Caco-2 (cell line): ENCODE data around the gene SELENOT. TPM values are rescaled to one million over a fixed set of nuclear protein-coding genes. Genes with fewer than 3 reads are reported as not detected.

Experiments used
- BruUV-seq: library from RNA; stranded (reverse); fragments of 400-500 nt; replicated peaks from 2 replicates; lab custom pipeline; 2021; lab: Mats Ljungman, UMichigan
- CTCF ChIA-PET: fragments of 300-600 bp; sonication (Branson Sonifier 250); formaldehyde crosslinking; loops from one replicate; lab custom pipeline; 2022; ENCODE audit warnings: antibody characterized with exemption; lab: Charles Lee
- POLR2A ChIA-PET: fragments of 300-600 bp; sonication (Branson Sonifier 250); formaldehyde crosslinking; loops from one replicate; lab custom pipeline; 2022; ENCODE audit warnings: antibody characterized with exemption; lab: Charles Lee
- DNase-seq, 2 experiments: peaks; one replicate each; pipeline versions ENCODE4 v3.0.0 to v3.0.0-alpha.2; 2020 to 2022
- H3K27me3 ChIP-seq: replicated peaks from 2 replicates; pipeline ENCODE4 v1.6.0; 2011; ENCODE audit warnings: low read length; ENCODE audit not compliant: control insufficient read depth, insufficient read depth
- H3K36me3 ChIP-seq: 2 replicates; pipeline ENCODE4 v1.5.1; 2011; ENCODE audit warnings: low read length; ENCODE audit not compliant: control insufficient read depth, insufficient read depth
- H3K4me1 ChIP-seq: fragments of 250-450 bp; sonication (Bioruptor Pico); 2 replicates; pipeline ENCODE4 v1.5.1; 2020; ENCODE audit warnings: mild to moderate bottlenecking
- H3K4me3 ChIP-seq: 2 replicates; pipeline ENCODE4 v1.5.1; 2011; ENCODE audit warnings: low read depth, mild to moderate bottlenecking, control low read depth, low read length
- H3K9me3 ChIP-seq: fragments of 250-450 bp; sonication (Bioruptor Pico); 2 replicates; pipeline ENCODE4 v1.5.1; 2020; ENCODE audit warnings: mild to moderate bottlenecking, moderate library complexity
- H3K27ac Mint-ChIP-seq: one replicate; pipeline ENCODE4 v1.8.0; 2022; ENCODE audit warnings: mixed read lengths; ENCODE audit not compliant: unreplicated experiment
- H3K27me3 Mint-ChIP-seq: one replicate; pipeline ENCODE4 v1.8.0; 2022; ENCODE audit warnings: mixed read lengths; ENCODE audit not compliant: insufficient read depth, unreplicated experiment
- H3K36me3 Mint-ChIP-seq: one replicate; pipeline ENCODE4 v1.8.0; 2022; ENCODE audit warnings: mild to moderate bottlenecking, mixed read lengths; ENCODE audit not compliant: insufficient read depth, unreplicated experiment
- H3K4me1 Mint-ChIP-seq: one replicate; pipeline ENCODE4 v1.8.0; 2022; ENCODE audit warnings: low read depth, mixed read lengths; ENCODE audit not compliant: unreplicated experiment
- H3K4me3 Mint-ChIP-seq: one replicate; pipeline ENCODE4 v1.8.0; 2022; ENCODE audit warnings: mild to moderate bottlenecking, moderate library complexity, mixed read lengths; ENCODE audit not compliant: unreplicated experiment
- H3K9me3 Mint-ChIP-seq: one replicate; pipeline ENCODE4 v1.8.0; 2022; ENCODE audit warnings: mixed read lengths; ENCODE audit not compliant: unreplicated experiment
- intact Hi-C: fragments of 100-400 bp; cut with micrococcal nuclease; formaldehyde crosslinking; loops from one replicate; pipeline ENCODE4 v1.10.0; 2022; ENCODE audit not compliant: unreplicated experiment
- total RNA-seq: library from RNA; stranded (reverse); gene quantifications from 2 replicates; pipeline ENCODE4 v1.2.3, GENCODE V29; 2022
- TF ChIP-seq, protein P1 (sequence below), 2 experiments: fragments of 200-600 bp in 1 of 2; IDR thresholded peaks; 1 replicate in 1 of 2; 2 replicates in 1 of 2; pipeline versions ENCODE4 v1.5.1 to v1.8.0; 2011 to 2022; ENCODE audit warnings: antibody characterized with exemption in 1 of 2, control low read depth in 1 of 2, inconsistent platforms in 1 of 2, low read depth in 1 of 2, low read length in 1 of 2, mild to moderate bottlenecking in 1 of 2, moderate library complexity in 1 of 2; ENCODE audit not compliant: insufficient read depth in 1 of 2, severe bottlenecking in 1 of 2, unreplicated experiment in 1 of 2

SELENOT gene
- total RNA-seq, 1 experiment from 2014 or later, result 124 TPM

DNA sequence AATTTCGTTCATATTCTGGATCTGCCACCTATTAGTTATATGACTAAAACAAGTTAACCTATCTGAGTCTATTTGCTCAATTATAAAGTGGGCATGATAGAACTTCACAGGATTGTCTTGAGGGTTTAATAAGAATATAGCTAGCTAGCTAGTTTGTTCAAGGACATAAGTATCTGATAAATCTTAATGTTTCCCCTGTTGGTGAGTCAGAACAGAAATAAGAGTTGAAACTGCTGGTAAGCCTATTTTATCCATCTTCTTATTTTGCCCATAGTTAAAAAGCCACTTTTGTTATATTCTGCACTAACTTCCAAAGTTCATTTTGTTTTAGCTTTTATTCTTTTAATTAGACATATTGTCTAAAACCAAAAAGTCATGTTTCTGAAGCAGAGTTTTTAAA, 9.4 kb downstream of the SELENOT start:
- Mint-ChIP-seq H3K4me3 (no peak overlapping the region), H3K9me3 (peaks cover 10% of the 10 kb centered on the region), H3K4me1 (peaks cover 6% of the 10 kb centered on the region), H3K36me3 (peaks cover 33% of the 10 kb centered on the region), H3K27me3 (no peaks in the 10 kb centered on the region), H3K27ac (no peak overlapping the region)
- Histone ChIP-seq H3K9me3 (0 out of 2 replicates have a peak, but pooled peaks cover 3% of the 10 kb centered on the region), H3K4me1 (peaks cover 2% of the 10 kb centered on the region; the same call in 1 of the 2 replicates), H3K27me3 (no peaks in the 10 kb centered on the region), H3K4me3 (no peak overlapping the region), H3K36me3 (no peaks in the 10 kb centered on the region)
- intact Hi-C loops, result no loop called here
- ChIA-PET CTCF (no interaction called here), POLR2A (no interaction called here)
- BruUV-seq, result no TSS peak
- no peak for DNase-seq
- TF ChIP-seq, protein P1, sequence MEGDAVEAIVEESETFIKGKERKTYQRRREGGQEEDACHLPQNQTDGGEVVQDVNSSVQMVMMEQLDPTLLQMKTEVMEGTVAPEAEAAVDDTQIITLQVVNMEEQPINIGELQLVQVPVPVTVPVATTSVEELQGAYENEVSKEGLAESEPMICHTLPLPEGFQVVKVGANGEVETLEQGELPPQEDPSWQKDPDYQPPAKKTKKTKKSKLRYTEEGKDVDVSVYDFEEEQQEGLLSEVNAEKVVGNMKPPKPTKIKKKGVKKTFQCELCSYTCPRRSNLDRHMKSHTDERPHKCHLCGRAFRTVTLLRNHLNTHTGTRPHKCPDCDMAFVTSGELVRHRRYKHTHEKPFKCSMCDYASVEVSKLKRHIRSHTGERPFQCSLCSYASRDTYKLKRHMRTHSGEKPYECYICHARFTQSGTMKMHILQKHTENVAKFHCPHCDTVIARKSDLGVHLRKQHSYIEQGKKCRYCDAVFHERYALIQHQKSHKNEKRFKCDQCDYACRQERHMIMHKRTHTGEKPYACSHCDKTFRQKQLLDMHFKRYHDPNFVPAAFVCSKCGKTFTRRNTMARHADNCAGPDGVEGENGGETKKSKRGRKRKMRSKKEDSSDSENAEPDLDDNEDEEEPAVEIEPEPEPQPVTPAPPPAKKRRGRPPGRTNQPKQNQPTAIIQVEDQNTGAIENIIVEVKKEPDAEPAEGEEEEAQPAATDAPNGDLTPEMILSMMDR (IDR thresholded peaks at IDR 0.05; ENCODE audit: insufficient read depth in 1 of 2, low read depth in 1 of 2, low read length in 1 of 2, severe bottlenecking in 1 of 2, unreplicated experiment in 1 of 2), result no peak

DNA sequence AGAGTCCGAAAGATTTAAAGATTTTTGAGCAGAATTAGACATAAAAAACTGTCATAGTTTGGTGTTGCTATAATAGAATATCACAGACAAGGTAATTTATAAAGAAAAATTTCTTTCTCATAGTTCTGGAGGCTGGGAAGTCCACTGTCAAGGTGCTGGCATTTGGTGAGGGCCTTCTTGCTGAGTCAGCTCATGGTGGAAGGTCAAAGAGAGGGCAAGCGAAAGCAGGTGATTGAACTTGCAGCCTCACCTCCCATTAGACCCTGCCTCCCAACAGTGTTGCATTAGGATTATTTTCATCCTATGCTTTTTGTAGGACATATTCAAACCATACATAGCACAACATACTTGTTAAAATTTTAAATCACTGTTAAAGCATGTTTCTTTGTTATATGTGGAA, 9.9 kb downstream of the SELENOT start:
- CTCF ChIA-PET, result no interaction called here
- Mint-ChIP-seq H3K27ac (no peak overlapping the region), H3K36me3 (peaks cover 28% of the 10 kb centered on the region), H3K4me3 (no peak overlapping the region), H3K9me3 (peaks cover 10% of the 10 kb centered on the region), H3K4me1 (peaks cover under 1% of the 10 kb centered on the region), H3K27me3 (no peaks in the 10 kb centered on the region)
- intact Hi-C loops, result no loop called here
- TF ChIP-seq, protein P1 (IDR thresholded peaks at IDR 0.05; ENCODE audit: insufficient read depth in 1 of 2, low read depth in 1 of 2, low read length in 1 of 2, severe bottlenecking in 1 of 2, unreplicated experiment in 1 of 2), result no peak
- POLR2A ChIA-PET, result no interaction called here
- H3K9me3 ChIP-seq, result 0 out of 2 replicates have a peak, but pooled peaks cover 3% of the 10 kb centered on the region
- DNase-seq, result no peak
- no peak overlapping the region for H3K4me3 ChIP-seq
- BruUV-seq, result no TSS peak
- H3K27me3 ChIP-seq, result no peaks in the 10 kb centered on the region
- H3K4me1 ChIP-seq, result no peaks in the 10 kb centered on the region
- H3K36me3 ChIP-seq, result no peaks in the 10 kb centered on the region

DNA sequence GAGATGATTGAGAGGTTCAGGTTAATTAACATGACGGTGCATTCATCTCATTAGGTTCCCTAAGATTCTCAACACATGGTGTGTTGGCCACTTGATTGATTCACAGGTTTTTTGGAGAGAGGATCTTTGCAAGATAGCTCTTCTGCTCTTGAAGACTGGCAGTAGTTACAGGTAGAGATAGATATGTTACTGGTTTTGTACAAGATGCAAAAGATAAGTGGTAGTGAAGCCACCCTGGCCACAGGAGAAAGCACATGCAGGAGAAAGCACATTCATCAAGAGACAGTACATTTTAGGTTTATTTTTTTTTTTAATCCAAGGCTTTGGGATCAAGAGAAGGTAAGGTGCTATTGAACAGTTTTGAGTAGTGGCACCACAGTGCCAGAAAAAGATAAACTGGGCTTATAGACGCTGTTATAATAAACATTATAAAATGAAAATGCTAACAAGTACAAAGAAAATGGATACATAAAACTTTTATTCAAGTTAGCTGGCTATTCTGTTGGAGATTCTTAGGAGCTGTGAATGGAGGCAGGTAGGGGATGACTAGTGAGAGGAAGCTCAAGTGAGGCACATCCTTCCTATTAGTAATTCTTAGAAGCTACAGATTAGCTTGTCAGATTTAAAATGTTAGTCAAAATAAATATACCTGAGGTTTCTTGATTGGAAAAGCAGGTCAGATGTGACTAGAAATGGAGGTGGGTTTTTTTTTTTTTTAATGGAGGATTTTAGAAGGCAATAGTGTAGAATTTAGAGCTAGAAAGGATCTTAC, 10.8 kb downstream of the SELENOT start:
- DNase-seq, result no peak
- H3K36me3 Mint-ChIP-seq, result peaks cover 28% of the 10 kb centered on the region
- Histone ChIP-seq H3K27me3 (no peaks in the 10 kb centered on the region), H3K4me3 (no peak overlapping the region), H3K9me3 (0 out of 2 replicates have a peak, but pooled peaks cover 3% of the 10 kb centered on the region), H3K36me3 (no peaks in the 10 kb centered on the region), H3K4me1 (no peaks in the 10 kb centered on the region)
- H3K27me3 Mint-ChIP-seq, result no peaks in the 10 kb centered on the region
- intact Hi-C loops, result no loop called here
- ChIA-PET CTCF (no interaction called here), POLR2A (interaction anchor here (0.6 kb wide), 1 partner anchor 1025 kb away, joined by 3 read pairs; no protein-coding TSS in a partner anchor)
- H3K4me3 Mint-ChIP-seq, result no peak overlapping the region
- BruUV-seq, result no TSS peak
- no peaks in the 10 kb centered on the region for H3K4me1 Mint-ChIP-seq
- H3K9me3 Mint-ChIP-seq, result peaks cover 10% of the 10 kb centered on the region
- TF ChIP-seq, protein P1 (IDR thresholded peaks at IDR 0.05; ENCODE audit: insufficient read depth in 1 of 2, low read depth in 1 of 2, low read length in 1 of 2, severe bottlenecking in 1 of 2, unreplicated experiment in 1 of 2), result no peak
- no peak overlapping the region for H3K27ac Mint-ChIP-seq
